ENCODE measurements around the gene FAF1. TPM values are rescaled to one million over a fixed set of nuclear protein-coding genes. Genes with fewer than 3 reads are reported as not detected.

The FAF1 gene
- polyA plus RNA-seq, 1 of the 3 experiments (the other 2 are of a cell fraction): 8.7 TPM

- no peaks in the 10 kb centered on the region for H3K9me3 ChIP-seq
- CTCF ChIA-PET: interaction anchor here (0.6 to 0.9 kb wide), 2 partner anchors 232 to 859 kb away, joined by 3 read pairs; no protein-coding TSS in a partner anchor
Observed at GRCh38 chr1:50471967-50472366, 488.1 kb downstream of the FAF1 start.

GRCh38 chr1:50462964-50463363 lies 497.1 kb downstream of the FAF1 start:
- H3K79me2 ChIP-seq (ENCODE audit: insufficient read depth): no peaks in the 10 kb centered on the region
- H3K4me2 ChIP-seq: no peak overlapping the region
- no peak overlapping the region for H2AFZ ChIP-seq (ENCODE audit: low read depth)
- H3F3A ChIP-seq (replicated peaks; ENCODE audit: insufficient read depth): no peaks in the 10 kb centered on the region
- H3K36me3 ChIP-seq (replicated peaks in 1 of 2; ENCODE audit: control insufficient read depth in 1 of 2, insufficient read depth in 2 of 2, low read length in 1 of 2): no peaks in the 10 kb centered on the region
- WGBS (ENCODE audit: low lambda C conversion rate): 86% methylated on average over 2 of the region's 2 CpGs
- H3K9me3 ChIP-seq: no peaks in the 10 kb centered on the region
- DNase-seq: no peak
- ChIA-PET CTCF (no interaction called here), POLR2A (no interaction called here)
- H3K9ac ChIP-seq: no peak overlapping the region
- H3K4me1 ChIP-seq (ENCODE audit: control insufficient read depth in 1 of 2, insufficient read depth in 2 of 2, low read depth in 1 of 2, low read length in 1 of 2): no peaks in the 10 kb centered on the region
- no peak overlapping the region for H3K4me3 ChIP-seq (ENCODE audit: low read depth in 2 of 2, low read length in 1 of 2)
- no peaks in the 10 kb centered on the region for H4K20me1 ChIP-seq (ENCODE audit: insufficient read depth)
- TF ChIP-seq JUND (IDR thresholded peaks at IDR 0.05) (no peak), IRF3 (IDR thresholded peaks at IDR 0.05; ENCODE audit: low read depth, low read length) (no peak), REST (IDR thresholded peaks at IDR 0.05; ENCODE audit: low read depth, low read length) (no peak), ELF1 (IDR thresholded peaks at IDR 0.05) (no peak), EZH2phosphoT487 (IDR thresholded peaks at IDR 0.05; ENCODE audit: borderline replicate concordance, low read depth) (no peak), RCOR1 (IDR thresholded peaks at IDR 0.05; ENCODE audit: low read length) (no peak), TCF12 (IDR thresholded peaks at IDR 0.05) (no peak), FOXM1 (IDR thresholded peaks at IDR 0.05; ENCODE audit: low read depth) (no peak), SIN3A (IDR thresholded peaks at IDR 0.05; ENCODE audit: borderline replicate concordance, low read depth, low read length) (no peak), FOXJ3 (CRISPR knock-in tag; IDR thresholded peaks at IDR 0.05) (no peak)
- H3K9me2 ChIP-seq: no peaks in the 10 kb centered on the region
- H3K27me3 ChIP-seq (ENCODE audit: insufficient read depth): no peaks in the 10 kb centered on the region
- no peak overlapping the region for H3K27ac ChIP-seq (ENCODE audit: low read depth in 2 of 2, low read length in 1 of 2)

More at GRCh38 chr1:50471967-50472366, 488.1 kb downstream of the FAF1 start:
- peaks cover 17 to 37% of the 10 kb centered on the region in 2 experiments for H3K36me3 ChIP-seq (replicated peaks in 1 of 2; ENCODE audit: control insufficient read depth in 1 of 2, insufficient read depth in 2 of 2, low read length in 1 of 2)
- H3K27me3 ChIP-seq (ENCODE audit: insufficient read depth): no peaks in the 10 kb centered on the region
- POLR2A ChIA-PET: no interaction called here
- DNase-seq: no peak
- no peaks in the 10 kb centered on the region; a peak in 1 of 4 replicates for H3K4me1 ChIP-seq (ENCODE audit: control insufficient read depth in 1 of 2, insufficient read depth in 2 of 2, low read depth in 1 of 2, low read length in 1 of 2)
- H3K9me2 ChIP-seq: no peaks in the 10 kb centered on the region
- no peak for TF ChIP-seq SMC3 (IDR thresholded peaks at IDR 0.05; ENCODE audit: low read depth, low read length)
- TF ChIP-seq PBX3 (IDR thresholded peaks at IDR 0.05): no peak
- H3K4me2 ChIP-seq: no peak overlapping the region
- no peak overlapping the region for H2AFZ ChIP-seq (ENCODE audit: low read depth)
- H4K20me1 ChIP-seq (ENCODE audit: insufficient read depth): no peaks in the 10 kb centered on the region
- H3F3A ChIP-seq (replicated peaks; ENCODE audit: insufficient read depth): no peaks in the 10 kb centered on the region
- WGBS (ENCODE audit: low lambda C conversion rate): 76% methylated on average over 3 of the region's 3 CpGs
- no peak overlapping the region for H3K27ac ChIP-seq (ENCODE audit: low read depth in 2 of 2, low read length in 1 of 2)
- no peak overlapping the region for H3K4me3 ChIP-seq (ENCODE audit: low read depth in 2 of 2, low read length in 1 of 2)
- no peaks in the 10 kb centered on the region for H3K79me2 ChIP-seq (ENCODE audit: insufficient read depth)
- no peak overlapping the region for H3K9ac ChIP-seq
